Keratinocyte (primary cell): Measurements from ENCODE around the gene ANAPC1. TPM values are rescaled to one million over a fixed set of nuclear protein-coding genes. Genes with fewer than 3 reads are reported as not detected.
"Not testable (repeated sequence)": the region's sequence is repeated elsewhere in the genome, so short reads cannot be mapped to it uniquely, and the experiment has no call there.

ENCODE experiments used
- DNase-seq: peaks from one replicate; pipeline ENCODE4 v3.0.0-alpha.2; 2011; ENCODE audit warnings: low read depth, missing footprints, low spot score
- FAIRE-seq: peaks from 2 replicates; lab custom pipeline; 2011; peaks lifted over from hg19 to GRCh38; lab: Jason Lieb, UNC
- H2AFZ ChIP-seq: 2 replicates; pipeline ENCODE4 v1.6.0; 2012; ENCODE audit warnings: low read length, control low read depth, inconsistent platforms; ENCODE audit not compliant: control insufficient read depth
- H3K27ac ChIP-seq: 2 replicates; pipeline ENCODE4 v1.5.1; 2011; ENCODE audit warnings: low read length; ENCODE audit not compliant: control insufficient read depth, insufficient read depth
- H3K27me3 ChIP-seq: 3 replicates; pipeline ENCODE4 v1.6.0; 2011; ENCODE audit warnings: low read length; ENCODE audit not compliant: control insufficient read depth, insufficient read depth; ENCODE audit errors: extremely low read depth
- H3K36me3 ChIP-seq, 2 experiments: 2 replicates in 1 of 2; 3 replicates in 1 of 2; pipeline ENCODE4 v1.5.1; 2011; ENCODE audit warnings: low read length in 2 of 2, mild to moderate bottlenecking in 1 of 2; ENCODE audit not compliant: control insufficient read depth in 2 of 2, insufficient read depth in 2 of 2; ENCODE audit errors: extremely low read depth in 1 of 2
- H3K4me1 ChIP-seq: 3 replicates; pipeline ENCODE4 v1.5.1; 2011; ENCODE audit warnings: low read length; ENCODE audit not compliant: control insufficient read depth, insufficient read depth; ENCODE audit errors: extremely low read depth
- H3K4me2 ChIP-seq: 3 replicates; pipeline ENCODE4 v1.6.0; 2011; ENCODE audit warnings: low read depth, low read length; ENCODE audit not compliant: control insufficient read depth, insufficient read depth; ENCODE audit errors: extremely low read depth
- H3K4me3 ChIP-seq, 3 experiments: fragments of 200-600 bp in 1 of 3; sonication (generic) in 1 of 3; 2 replicates in 2 of 3; 3 replicates in 1 of 3; pipeline ENCODE4 v1.5.1; 2011 to 2016; ENCODE audit warnings: low read length in 3 of 3, mild to moderate bottlenecking in 3 of 3, control low read depth in 2 of 3, inconsistent platforms in 1 of 3, low read depth in 1 of 3, mixed read lengths in 1 of 3, mixed run types in 1 of 3, moderate library complexity in 1 of 3; ENCODE audit not compliant: control insufficient read depth in 2 of 3, insufficient read depth in 2 of 3; ENCODE audit errors: extremely low read depth in 1 of 3
- H3K79me2 ChIP-seq: 2 replicates; pipeline ENCODE4 v1.6.0; 2012; ENCODE audit warnings: low read length; ENCODE audit not compliant: control insufficient read depth, insufficient read depth
- H3K9ac ChIP-seq: 3 replicates; pipeline ENCODE4 v1.6.0; 2011; ENCODE audit warnings: low read length; ENCODE audit not compliant: control insufficient read depth, insufficient read depth; ENCODE audit errors: extremely low read depth
- H3K9me1 ChIP-seq: 3 replicates; pipeline ENCODE4 v1.6.0; 2011; ENCODE audit warnings: low read length; ENCODE audit not compliant: control insufficient read depth, insufficient read depth; ENCODE audit errors: extremely low read depth
- H3K9me3 ChIP-seq: 2 replicates; pipeline ENCODE4 v1.5.1; 2012; ENCODE audit warnings: low read depth, low read length; ENCODE audit not compliant: control insufficient read depth
- H4K20me1 ChIP-seq: 3 replicates; pipeline ENCODE4 v1.6.0; 2011; ENCODE audit warnings: low read length; ENCODE audit not compliant: control insufficient read depth, insufficient read depth; ENCODE audit errors: extremely low read depth
- EZH2 ChIP-seq: IDR thresholded peaks from one replicate; pipeline ENCODE4 v1.6.1; 2012; ENCODE audit warnings: inconsistent platforms, mild to moderate bottlenecking, low read length, moderate library complexity
- dilution Hi-C: fragments of 300-500 bp; cut with MboI; formaldehyde crosslinking; loops from one replicate; pipeline ENCODE4 v1.7.0; 2020; ENCODE audit warnings: low sequenced_read_pairs; ENCODE audit not compliant: extremely low pct_ligation_motif_present
- polyA plus RNA-seq, 5 experiments: library from polyadenylated mRNA; depleted of rRNA in 3 of 5; stranded (reverse) in 3 of 5; stranded (forward) in 1 of 5; unstranded in 1 of 5; fragments of >200 nt; gene quantifications; 1 replicate in 1 of 5; 2 replicates in 3 of 5; 3 replicates in 1 of 5; pipeline versions ENCODE4 v1.2.1 to v1.2.3, GENCODE V29; 2011 to 2012; ENCODE audit warnings: missing spikeins in 2 of 5, low read depth in 1 of 5, low replicate concordance in 1 of 5
- TF ChIP-seq, protein P1 (sequence below), 3 experiments: IDR thresholded peaks in 1 of 3; conservative IDR thresholded peaks in 1 of 3; optimal IDR thresholded peaks in 1 of 3; 2 replicates in 2 of 3; 3 replicates in 1 of 3; pipeline versions ENCODE3 to v1.5.1; 2011; ENCODE audit warnings: low read length in 3 of 3, mild to moderate bottlenecking in 3 of 3, moderate library complexity in 2 of 3, control low read depth in 1 of 3, inconsistent platforms in 1 of 3; ENCODE audit not compliant: insufficient read depth in 2 of 3; ENCODE audit errors: extremely low read depth in 1 of 3

The ANAPC1 gene
- polyA plus RNA-seq, 1 donor (not counting 4 experiments of a cell fraction or from before 2014, with no cell fraction given), result 36.5 TPM

DNA sequence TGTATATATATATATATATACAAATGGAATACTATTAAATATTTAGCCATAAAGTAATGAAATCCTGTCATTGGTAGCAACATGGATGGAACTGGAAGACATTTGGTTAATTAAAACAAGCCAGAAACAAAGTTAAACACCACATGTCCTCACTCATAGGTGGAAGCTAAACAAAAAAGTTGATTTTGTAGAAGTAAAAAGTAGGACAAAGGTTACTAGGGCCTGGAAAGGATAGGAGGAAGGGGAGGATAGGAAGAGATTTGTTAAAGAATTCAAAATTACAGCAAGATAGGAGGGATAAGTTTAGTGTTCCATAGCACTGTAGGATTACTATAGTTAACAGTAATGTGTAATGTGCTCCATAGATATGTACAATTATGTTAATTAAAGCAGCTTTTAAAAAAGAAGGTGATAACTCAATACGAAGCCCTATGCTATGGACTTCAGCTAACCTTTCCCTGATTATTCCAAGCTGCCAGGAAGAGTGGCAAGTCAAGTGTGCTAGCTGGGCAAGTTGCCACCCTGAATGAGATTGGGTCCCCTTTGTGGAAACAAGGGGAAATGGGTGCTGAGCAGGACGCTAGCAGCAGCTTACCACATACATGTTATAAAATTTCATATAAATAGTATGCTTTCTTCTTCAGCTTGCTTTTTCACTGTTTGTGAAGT is 26.8 kb upstream of the ANAPC1 start:
- no peak for TF ChIP-seq EZH2
- TF ChIP-seq, protein P1, sequence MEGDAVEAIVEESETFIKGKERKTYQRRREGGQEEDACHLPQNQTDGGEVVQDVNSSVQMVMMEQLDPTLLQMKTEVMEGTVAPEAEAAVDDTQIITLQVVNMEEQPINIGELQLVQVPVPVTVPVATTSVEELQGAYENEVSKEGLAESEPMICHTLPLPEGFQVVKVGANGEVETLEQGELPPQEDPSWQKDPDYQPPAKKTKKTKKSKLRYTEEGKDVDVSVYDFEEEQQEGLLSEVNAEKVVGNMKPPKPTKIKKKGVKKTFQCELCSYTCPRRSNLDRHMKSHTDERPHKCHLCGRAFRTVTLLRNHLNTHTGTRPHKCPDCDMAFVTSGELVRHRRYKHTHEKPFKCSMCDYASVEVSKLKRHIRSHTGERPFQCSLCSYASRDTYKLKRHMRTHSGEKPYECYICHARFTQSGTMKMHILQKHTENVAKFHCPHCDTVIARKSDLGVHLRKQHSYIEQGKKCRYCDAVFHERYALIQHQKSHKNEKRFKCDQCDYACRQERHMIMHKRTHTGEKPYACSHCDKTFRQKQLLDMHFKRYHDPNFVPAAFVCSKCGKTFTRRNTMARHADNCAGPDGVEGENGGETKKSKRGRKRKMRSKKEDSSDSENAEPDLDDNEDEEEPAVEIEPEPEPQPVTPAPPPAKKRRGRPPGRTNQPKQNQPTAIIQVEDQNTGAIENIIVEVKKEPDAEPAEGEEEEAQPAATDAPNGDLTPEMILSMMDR (optimal IDR thresholded peaks at IDR 0.05 in 1 of 3, IDR thresholded peaks at IDR 0.05 in 1 of 3, conservative IDR thresholded peaks at IDR 0.05 in 1 of 3; ENCODE audit: extremely low read depth in 1 of 3, insufficient read depth in 2 of 3, low read length in 3 of 3), result no peak
- no peak overlapping the region for H3K4me2 ChIP-seq
- H3K36me3 ChIP-seq, result no peaks in the 10 kb centered on the region
- H4K20me1 ChIP-seq, result no peaks in the 10 kb centered on the region
- no peak for DNase-seq
- no peaks in the 10 kb centered on the region for H3K9me1 ChIP-seq
- H3K27me3 ChIP-seq, result no peaks in the 10 kb centered on the region
- dilution Hi-C loops, result loop anchor here (25.0 kb wide), 1 partner anchor 102 kb away; no protein-coding TSS in a partner anchor
- H3K9ac ChIP-seq, result no peak overlapping the region
- no peaks in the 10 kb centered on the region for H3K9me3 ChIP-seq
- H3K27ac ChIP-seq, result no peak overlapping the region
- H2AFZ ChIP-seq, result no peak overlapping the region
- no peaks in the 10 kb centered on the region for H3K79me2 ChIP-seq
- no peak overlapping the region for H3K4me3 ChIP-seq
- peaks cover 6% of the 10 kb centered on the region for H3K4me1 ChIP-seq
- no peak for FAIRE-seq

DNA sequence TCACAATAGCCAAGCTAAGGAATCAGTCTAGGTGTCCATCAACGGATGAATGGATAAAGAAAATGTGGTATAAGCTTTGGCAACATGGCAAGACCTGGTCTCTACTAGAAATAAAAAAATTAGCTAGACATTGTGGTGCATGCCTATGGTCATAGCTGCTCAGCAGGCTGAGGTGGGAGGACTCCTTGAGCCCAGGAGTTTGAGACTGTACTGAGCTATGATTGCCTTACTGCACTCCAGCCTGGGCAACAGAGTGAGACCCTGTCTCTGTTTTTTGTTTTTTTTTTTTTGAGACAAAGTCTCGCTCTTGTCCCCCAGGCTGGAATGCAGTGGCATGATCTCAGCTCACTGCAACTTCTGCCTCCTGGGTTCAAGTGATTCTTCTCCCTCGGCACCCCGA is 26.0 kb upstream of the ANAPC1 start:
- dilution Hi-C loops, result loop anchor here (25.0 kb wide), 1 partner anchor 102 kb away; no protein-coding TSS in a partner anchor
- not testable (repeated sequence) for H3K79me2 ChIP-seq, H3K9me3 ChIP-seq, H3K27me3 ChIP-seq, FAIRE-seq, H4K20me1 ChIP-seq, H3K9ac ChIP-seq, H3K4me1 ChIP-seq, H3K9me1 ChIP-seq, H3K4me3 ChIP-seq, H2AFZ ChIP-seq, H3K27ac ChIP-seq, H3K36me3 ChIP-seq, DNase-seq, H3K4me2 ChIP-seq
